HepG2 (cell line): ENCODE data around the gene ILKAP. TPM values are rescaled to one million over a fixed set of nuclear protein-coding genes. Genes with fewer than 3 reads are reported as not detected.

ENCODE experiments used
- EZH2 ChIP-seq: conservative IDR thresholded peaks from 2 replicates; pipeline ENCODE4 v1.6.1; 2012; ENCODE audit warnings: mild to moderate bottlenecking, low read depth, low read length, moderate library complexity
- IRF2 ChIP-seq: IDR thresholded peaks from 2 replicates; pipeline ENCODE4 v1.6.1; 2018; ENCODE audit warnings: missing genetic modification reagents, missing compliant biosample characterization
- KLF15 ChIP-seq: sonication (generic); formaldehyde crosslinking; IDR thresholded peaks from 2 replicates; pipeline ENCODE4 v1.8.1; 2023; ENCODE audit warnings: borderline replicate concordance, mild to moderate bottlenecking, inconsistent platforms, missing genetic modification reagents, mixed read lengths
- NFKB2 ChIP-seq: sonication (generic); formaldehyde crosslinking; IDR thresholded peaks from 2 replicates; pipeline ENCODE4 v1.4.0; 2020; ENCODE audit warnings: missing genetic modification reagents, borderline replicate concordance
- NRL ChIP-seq: sonication (generic); formaldehyde crosslinking; IDR thresholded peaks from 2 replicates; pipeline ENCODE4 v1.5.0; 2020; ENCODE audit warnings: missing genetic modification reagents, mild to moderate bottlenecking, moderate library complexity, borderline replicate concordance
- ONECUT2 ChIP-seq: sonication (generic); formaldehyde crosslinking; IDR thresholded peaks from 2 replicates; pipeline ENCODE4 v1.4.0; 2020; ENCODE audit warnings: missing genetic modification reagents
- RBM39 ChIP-seq: fragments of 200-400 bp; formaldehyde crosslinking; IDR thresholded peaks from one replicate; pipeline ENCODE4 v1.6.1; 2018; ENCODE audit warnings: antibody characterized with exemption, mild to moderate bottlenecking, low read depth, low read length; ENCODE audit not compliant: poor library complexity, severe bottlenecking
- ZIK1 ChIP-seq: sonication (generic); formaldehyde crosslinking; IDR thresholded peaks from 2 replicates; pipeline ENCODE4 v1.5.0; 2020; ENCODE audit warnings: mild to moderate bottlenecking, low read depth, missing genetic modification reagents, borderline replicate concordance
- ZNF234 ChIP-seq: sonication (generic); formaldehyde crosslinking; conservative IDR thresholded peaks from 2 replicates; pipeline ENCODE4 v1.5.1; 2020; ENCODE audit warnings: mild to moderate bottlenecking, missing genetic modification reagents
- ZNF343 ChIP-seq: sonication (generic); formaldehyde crosslinking; IDR thresholded peaks from 2 replicates; pipeline ENCODE4 v1.4.0; 2020; ENCODE audit warnings: mild to moderate bottlenecking, missing genetic modification reagents
- ZNF496 ChIP-seq: sonication (generic); formaldehyde crosslinking; IDR thresholded peaks from 2 replicates; pipeline ENCODE4 v1.8.1; 2023; ENCODE audit warnings: mild to moderate bottlenecking, moderate library complexity, missing genetic modification reagents; ENCODE audit not compliant: insufficient replicate concordance
- ZNF629 ChIP-seq: sonication (generic); formaldehyde crosslinking; conservative IDR thresholded peaks from 2 replicates; pipeline ENCODE4 v1.5.0; 2020; ENCODE audit warnings: missing genetic modification reagents
- ZNF761 ChIP-seq: sonication (generic); formaldehyde crosslinking; conservative IDR thresholded peaks from 2 replicates; pipeline ENCODE4 v1.4.0; 2020; ENCODE audit warnings: mild to moderate bottlenecking, missing genetic modification reagents
- ZNF768 ChIP-seq: sonication (generic); formaldehyde crosslinking; IDR thresholded peaks from 2 replicates; pipeline ENCODE4 v1.4.0; 2020; ENCODE audit warnings: missing genetic modification reagents
- ZNF782 ChIP-seq: sonication (generic); formaldehyde crosslinking; IDR thresholded peaks from 2 replicates; pipeline ENCODE4 v1.4.0; 2020; ENCODE audit warnings: missing genetic modification reagents, mild to moderate bottlenecking, borderline replicate concordance
- ZNF883 ChIP-seq: sonication (generic); formaldehyde crosslinking; IDR thresholded peaks from 2 replicates; pipeline ENCODE4 v1.5.1; 2020; ENCODE audit warnings: mild to moderate bottlenecking, missing genetic modification reagents; ENCODE audit errors: not compliant biosample characterization
- ZSCAN25 ChIP-seq: sonication (generic); formaldehyde crosslinking; IDR thresholded peaks from 2 replicates; pipeline ENCODE4 v1.8.0; 2022; ENCODE audit warnings: mild to moderate bottlenecking, missing genetic modification reagents
- polyA plus RNA-seq, 8 experiments: library from polyadenylated mRNA; depleted of rRNA in 3 of 8; stranded (reverse) in 7 of 8; unstranded in 1 of 8; fragments of >200 nt; fragmentation: Illumina TruSeq in 4 of 8; extraction: Trizol in 4 of 8; gene quantifications; 2 replicates each; pipeline versions ENCODE4 v1.2.1 to v1.2.3, GENCODE V29; 2011 to 2016; ENCODE audit warnings: low read depth in 4 of 8, missing spikeins in 1 of 8, mixed read lengths in 1 of 8; ENCODE audit not compliant: insufficient read depth in 1 of 8
- total RNA-seq, 5 experiments: library from RNA; depleted of rRNA; stranded (reverse); fragments of >200 nt; fragmentation: Illumina TruSeq; extraction: Trizol; gene quantifications; 2 replicates each; pipeline ENCODE4 v1.2.3, GENCODE V29; 2016; ENCODE audit warnings: low read depth in 1 of 5
- TF ChIP-seq, protein P1 (sequence below): sonication (generic); formaldehyde crosslinking; IDR thresholded peaks from 2 replicates; pipeline ENCODE4 v1.9.0; 2022; ENCODE audit warnings: missing genetic modification reagents, mild to moderate bottlenecking, borderline replicate concordance
- TF ChIP-seq, protein P2 (sequence below): sonication (generic); formaldehyde crosslinking; IDR thresholded peaks from 2 replicates; pipeline ENCODE4 v1.4.0; 2020; ENCODE audit warnings: missing genetic modification reagents, borderline replicate concordance
- TF ChIP-seq, protein P3 (sequence below): sonication (generic); formaldehyde crosslinking; IDR thresholded peaks from 2 replicates; pipeline ENCODE4 v1.4.0; 2020; ENCODE audit warnings: missing genetic modification reagents
- TF ChIP-seq, protein P4 (sequence below): IDR thresholded peaks from 2 replicates; pipeline ENCODE4 v1.6.1; 2016; ENCODE audit warnings: missing compliant biosample characterization, missing genetic modification reagents, borderline replicate concordance

The ILKAP gene
- total and polyA plus RNA-seq, 2 of the 13 experiments (the other 11 are each of a cell fraction or from before 2014, with no cell fraction given) = 29.6 to 33.1 TPM

DNA sequence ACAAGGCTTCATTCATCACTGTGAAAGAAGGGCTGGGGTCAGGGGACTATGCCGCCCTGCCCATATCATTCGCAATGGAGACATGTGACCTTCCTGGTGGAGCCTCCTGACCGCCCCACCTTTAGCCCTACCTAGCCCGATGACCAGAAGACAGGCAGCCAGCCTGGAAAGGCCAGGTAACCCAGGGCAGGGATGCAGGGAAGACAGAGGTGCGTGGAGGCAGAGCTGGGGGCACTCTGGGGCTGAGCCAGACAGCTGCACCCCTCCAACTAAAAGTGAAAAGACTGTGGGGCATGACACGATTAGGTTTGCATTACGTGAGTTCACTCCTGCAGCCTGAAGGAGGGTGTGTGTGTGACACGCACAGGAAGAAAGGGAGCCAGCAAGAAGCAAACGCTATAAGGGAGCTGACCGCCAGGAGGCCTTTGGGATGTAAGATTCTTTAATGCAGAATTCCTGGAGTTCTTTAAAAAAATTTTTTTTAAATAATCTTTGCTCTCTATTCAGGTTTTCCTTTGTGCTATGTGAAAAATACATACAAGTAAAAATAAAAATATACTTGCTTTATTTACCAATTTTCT is 40.1 kb upstream of the ILKAP start (continued):
- TF ChIP-seq RBM39 (no peak), ZNF761 (CRISPR knock-in tag) (0 out of 2 replicates have a peak, but pooled peaks have one; percentile 4), ZNF883 (CRISPR knock-in tag) (no peak), IRF2 (CRISPR knock-in tag) (no peak), ZNF343 (CRISPR knock-in tag) (0 out of 2 replicates have a peak, but pooled peaks have one; percentile 16), ZNF234 (CRISPR knock-in tag) (no peak), ZNF782 (CRISPR knock-in tag) (no peak), ZNF496 (CRISPR knock-in tag) (no peak), ONECUT2 (CRISPR knock-in tag) (no peak), KLF15 (CRISPR knock-in tag) (no peak), ZNF768 (CRISPR knock-in tag) (peak; percentile 16; the same call in 1 of the 2 replicates), ZNF629 (no peak), NFKB2 (CRISPR knock-in tag) (no peak), NRL (CRISPR knock-in tag) (no peak), ZIK1 (no peak), ZSCAN25 (CRISPR knock-in tag) (peak; percentile 48; the same call in 1 of the 2 replicates), EZH2 (no peak)
- TF ChIP-seq, protein P1, sequence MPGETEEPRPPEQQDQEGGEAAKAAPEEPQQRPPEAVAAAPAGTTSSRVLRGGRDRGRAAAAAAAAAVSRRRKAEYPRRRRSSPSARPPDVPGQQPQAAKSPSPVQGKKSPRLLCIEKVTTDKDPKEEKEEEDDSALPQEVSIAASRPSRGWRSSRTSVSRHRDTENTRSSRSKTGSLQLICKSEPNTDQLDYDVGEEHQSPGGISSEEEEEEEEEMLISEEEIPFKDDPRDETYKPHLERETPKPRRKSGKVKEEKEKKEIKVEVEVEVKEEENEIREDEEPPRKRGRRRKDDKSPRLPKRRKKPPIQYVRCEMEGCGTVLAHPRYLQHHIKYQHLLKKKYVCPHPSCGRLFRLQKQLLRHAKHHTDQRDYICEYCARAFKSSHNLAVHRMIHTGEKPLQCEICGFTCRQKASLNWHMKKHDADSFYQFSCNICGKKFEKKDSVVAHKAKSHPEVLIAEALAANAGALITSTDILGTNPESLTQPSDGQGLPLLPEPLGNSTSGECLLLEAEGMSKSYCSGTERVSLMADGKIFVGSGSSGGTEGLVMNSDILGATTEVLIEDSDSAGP (CRISPR knock-in tag) = 0 out of 2 replicates have a peak, but pooled peaks have one; percentile 13
- TF ChIP-seq, protein P2, sequence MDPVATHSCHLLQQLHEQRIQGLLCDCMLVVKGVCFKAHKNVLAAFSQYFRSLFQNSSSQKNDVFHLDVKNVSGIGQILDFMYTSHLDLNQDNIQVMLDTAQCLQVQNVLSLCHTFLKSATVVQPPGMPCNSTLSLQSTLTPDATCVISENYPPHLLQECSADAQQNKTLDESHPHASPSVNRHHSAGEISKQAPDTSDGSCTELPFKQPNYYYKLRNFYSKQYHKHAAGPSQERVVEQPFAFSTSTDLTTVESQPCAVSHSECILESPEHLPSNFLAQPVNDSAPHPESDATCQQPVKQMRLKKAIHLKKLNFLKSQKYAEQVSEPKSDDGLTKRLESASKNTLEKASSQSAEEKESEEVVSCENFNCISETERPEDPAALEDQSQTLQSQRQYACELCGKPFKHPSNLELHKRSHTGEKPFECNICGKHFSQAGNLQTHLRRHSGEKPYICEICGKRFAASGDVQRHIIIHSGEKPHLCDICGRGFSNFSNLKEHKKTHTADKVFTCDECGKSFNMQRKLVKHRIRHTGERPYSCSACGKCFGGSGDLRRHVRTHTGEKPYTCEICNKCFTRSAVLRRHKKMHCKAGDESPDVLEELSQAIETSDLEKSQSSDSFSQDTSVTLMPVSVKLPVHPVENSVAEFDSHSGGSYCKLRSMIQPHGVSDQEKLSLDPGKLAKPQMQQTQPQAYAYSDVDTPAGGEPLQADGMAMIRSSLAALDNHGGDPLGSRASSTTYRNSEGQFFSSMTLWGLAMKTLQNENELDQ (CRISPR knock-in tag) = no peak
- TF ChIP-seq, protein P3, sequence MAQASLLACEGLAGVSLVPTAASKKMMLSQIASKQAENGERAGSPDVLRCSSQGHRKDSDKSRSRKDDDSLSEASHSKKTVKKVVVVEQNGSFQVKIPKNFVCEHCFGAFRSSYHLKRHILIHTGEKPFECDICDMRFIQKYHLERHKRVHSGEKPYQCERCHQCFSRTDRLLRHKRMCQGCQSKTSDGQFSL (CRISPR knock-in tag) = no peak
- TF ChIP-seq, protein P4, sequence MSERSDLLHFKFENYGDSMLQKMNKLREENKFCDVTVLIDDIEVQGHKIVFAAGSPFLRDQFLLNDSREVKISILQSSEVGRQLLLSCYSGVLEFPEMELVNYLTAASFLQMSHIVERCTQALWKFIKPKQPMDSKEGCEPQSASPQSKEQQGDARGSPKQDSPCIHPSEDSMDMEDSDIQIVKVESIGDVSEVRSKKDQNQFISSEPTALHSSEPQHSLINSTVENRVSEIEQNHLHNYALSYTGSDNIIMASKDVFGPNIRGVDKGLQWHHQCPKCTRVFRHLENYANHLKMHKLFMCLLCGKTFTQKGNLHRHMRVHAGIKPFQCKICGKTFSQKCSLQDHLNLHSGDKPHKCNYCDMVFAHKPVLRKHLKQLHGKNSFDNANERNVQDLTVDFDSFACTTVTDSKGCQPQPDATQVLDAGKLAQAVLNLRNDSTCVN (CRISPR knock-in tag) = no peak
